Glutamatergic neuron (in vitro differentiated cells): Measurements from ENCODE around the gene XPNPEP3. TPM values are rescaled to one million over a fixed set of nuclear protein-coding genes. Genes with fewer than 3 reads are reported as not detected.

Experiments used
- DNase-seq: peaks from one replicate; pipeline ENCODE4 v3.0.0; 2022
- H3K27ac Mint-ChIP-seq: one replicate; pipeline ENCODE4 v1.8.0; 2020; ENCODE audit warnings: mild to moderate bottlenecking, mixed read lengths, inconsistent platforms; ENCODE audit not compliant: unreplicated experiment
- H3K27me3 Mint-ChIP-seq: one replicate; pipeline ENCODE4 v1.8.0; 2020; ENCODE audit warnings: mild to moderate bottlenecking, moderate library complexity, mixed read lengths, inconsistent platforms; ENCODE audit not compliant: unreplicated experiment
- H3K36me3 Mint-ChIP-seq: one replicate; pipeline ENCODE4 v1.8.0; 2020; ENCODE audit warnings: mild to moderate bottlenecking, mixed read lengths, inconsistent platforms; ENCODE audit not compliant: unreplicated experiment
- H3K4me1 Mint-ChIP-seq: one replicate; pipeline ENCODE4 v1.8.0; 2020; ENCODE audit warnings: mild to moderate bottlenecking, low read depth, mixed read lengths, inconsistent platforms; ENCODE audit not compliant: unreplicated experiment
- H3K4me3 Mint-ChIP-seq: one replicate; pipeline ENCODE4 v1.8.0; 2020; ENCODE audit warnings: mild to moderate bottlenecking, mixed read lengths, inconsistent platforms; ENCODE audit not compliant: unreplicated experiment
- H3K9me3 Mint-ChIP-seq: one replicate; pipeline ENCODE4 v1.8.0; 2020; ENCODE audit warnings: mild to moderate bottlenecking, moderate library complexity, mixed read lengths, inconsistent platforms; ENCODE audit not compliant: unreplicated experiment
- CTCF ChIP-seq: fragments of 200-600 bp; sonication (generic); IDR thresholded peaks from one replicate; pipeline ENCODE4 v1.5.0; 2021; ENCODE audit not compliant: partially characterized antibody, unreplicated experiment
- total RNA-seq: library from RNA; stranded (reverse); fragmentation: NEBNext Ultra II Directional; extraction: Animal tissue kit (Norgen Biotek cat#: 25700); gene quantifications from one replicate; pipeline ENCODE4 v1.2.1, GENCODE V29; 2021; ENCODE audit not compliant: unreplicated experiment

The XPNPEP3 gene
- total RNA-seq, 1 donor from 2014 or later = 20.7 TPM

- no peak overlapping the region for H3K4me3 Mint-ChIP-seq
- H3K4me1 Mint-ChIP-seq = no peaks in the 10 kb centered on the region
- no peak for DNase-seq
- no peak for TF ChIP-seq CTCF
- no peaks in the 10 kb centered on the region for H3K36me3 Mint-ChIP-seq
- H3K27me3 Mint-ChIP-seq = no peaks in the 10 kb centered on the region
- no peaks in the 10 kb centered on the region for H3K9me3 Mint-ChIP-seq
- no peak overlapping the region for H3K27ac Mint-ChIP-seq
Observed at GRCh38 chr22:40965936-40966725, 109.2 kb downstream of the XPNPEP3 start.

- no peaks in the 10 kb centered on the region for H3K36me3 Mint-ChIP-seq
- TF ChIP-seq CTCF = no peak
- no peaks in the 10 kb centered on the region for H3K4me1 Mint-ChIP-seq
- no peak for DNase-seq
- no peak overlapping the region for H3K27ac Mint-ChIP-seq
- no peaks in the 10 kb centered on the region for H3K27me3 Mint-ChIP-seq
- H3K4me3 Mint-ChIP-seq = no peak overlapping the region
- no peaks in the 10 kb centered on the region for H3K9me3 Mint-ChIP-seq
Observed at GRCh38 chr22:40966726-40967085, 109.8 kb downstream of the XPNPEP3 start.

- no peak for DNase-seq
- Mint-ChIP-seq H3K27ac (no peak overlapping the region), H3K9me3 (no peaks in the 10 kb centered on the region), H3K4me1 (no peaks in the 10 kb centered on the region), H3K36me3 (no peaks in the 10 kb centered on the region), H3K4me3 (no peak overlapping the region), H3K27me3 (no peaks in the 10 kb centered on the region)
- no peak for TF ChIP-seq CTCF
Observed at GRCh38 chr22:40967111-40967760, 110.3 kb downstream of the XPNPEP3 start.

- Mint-ChIP-seq H3K9me3 (no peaks in the 10 kb centered on the region), H3K27ac (no peak overlapping the region), H3K36me3 (no peaks in the 10 kb centered on the region), H3K4me1 (no peaks in the 10 kb centered on the region), H3K4me3 (no peak overlapping the region), H3K27me3 (no peaks in the 10 kb centered on the region)
- TF ChIP-seq CTCF = no peak
- no peak for DNase-seq
Observed at GRCh38 chr22:40972587-40972986, 115.6 kb downstream of the XPNPEP3 start.

- DNase-seq = no peak
- no peak for TF ChIP-seq CTCF
- H3K36me3 Mint-ChIP-seq = no peaks in the 10 kb centered on the region
- H3K27me3 Mint-ChIP-seq = no peaks in the 10 kb centered on the region
- no peaks in the 10 kb centered on the region for H3K4me1 Mint-ChIP-seq
- H3K9me3 Mint-ChIP-seq = no peaks in the 10 kb centered on the region
- no peak overlapping the region for H3K27ac Mint-ChIP-seq
- H3K4me3 Mint-ChIP-seq = no peak overlapping the region
Observed at GRCh38 chr22:40973144-40973543, 116.2 kb downstream of the XPNPEP3 start.
